ENCODE results near the gene CDK15.
"Not testable (repeated sequence)": the region's sequence is repeated elsewhere in the genome, so short reads cannot be mapped to it uniquely, and the experiment has no call there.

Gene CDK15

DNA sequence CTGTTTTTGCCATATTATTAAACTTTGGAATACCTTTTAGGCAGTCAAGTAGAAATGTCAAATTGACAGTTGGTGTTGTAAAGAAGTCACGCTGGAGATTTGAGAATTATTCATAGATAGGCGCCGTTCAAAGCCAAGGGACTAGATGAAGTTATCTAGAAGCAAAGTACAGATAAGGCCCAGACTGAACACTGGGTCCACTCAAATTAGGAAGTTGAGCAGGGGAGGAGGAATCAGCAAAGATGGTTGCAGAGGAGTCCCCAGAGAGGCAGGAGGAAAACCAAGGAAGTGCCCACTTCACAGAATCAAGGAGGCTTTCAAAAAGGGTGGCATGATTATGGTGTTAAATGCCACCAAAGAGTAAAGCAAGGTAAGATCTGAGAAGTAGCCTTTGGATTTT lies 16.0 kb upstream of the CDK15 start:
- no peak for DNase-seq

DNA sequence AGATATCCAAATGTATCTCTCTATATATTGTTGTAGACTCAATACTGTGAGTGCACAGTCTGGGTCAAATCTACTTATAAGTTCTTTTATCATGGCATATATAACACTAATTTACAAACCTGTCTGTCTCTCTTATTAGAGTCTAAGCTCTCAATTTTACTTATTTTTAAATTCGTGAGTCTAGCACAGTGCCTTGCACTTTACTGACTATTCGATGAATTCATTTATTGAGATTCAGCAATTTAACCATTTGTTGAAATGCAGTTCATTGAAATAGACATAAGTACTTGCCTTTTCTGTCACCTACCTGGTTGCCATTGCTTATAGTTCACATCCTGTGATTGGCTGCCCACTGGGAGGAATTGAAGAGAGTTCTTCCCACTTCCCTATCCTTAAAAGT lies 15.3 kb upstream of the CDK15 start:
- DNase-seq = no peak

DNA sequence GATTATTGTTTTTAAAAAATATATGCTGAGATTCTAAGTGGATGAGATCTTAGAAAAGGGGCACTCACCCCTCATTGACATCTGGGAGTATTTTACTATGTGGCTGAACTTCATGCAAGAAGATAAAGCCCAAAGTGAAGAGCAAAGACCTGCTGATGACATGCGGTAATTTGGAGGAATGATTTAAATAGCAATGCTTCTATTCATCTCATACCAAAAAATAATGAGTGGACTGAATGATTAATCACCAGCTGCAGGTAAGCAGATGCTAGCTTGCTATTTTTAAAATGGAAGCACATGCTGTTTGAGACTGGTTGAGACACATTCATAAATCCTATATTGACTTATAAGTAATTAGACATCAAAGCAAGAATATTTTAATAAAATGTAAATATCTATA lies 12.7 kb upstream of the CDK15 start:
- peak; percentile 38 for DNase-seq

DNA sequence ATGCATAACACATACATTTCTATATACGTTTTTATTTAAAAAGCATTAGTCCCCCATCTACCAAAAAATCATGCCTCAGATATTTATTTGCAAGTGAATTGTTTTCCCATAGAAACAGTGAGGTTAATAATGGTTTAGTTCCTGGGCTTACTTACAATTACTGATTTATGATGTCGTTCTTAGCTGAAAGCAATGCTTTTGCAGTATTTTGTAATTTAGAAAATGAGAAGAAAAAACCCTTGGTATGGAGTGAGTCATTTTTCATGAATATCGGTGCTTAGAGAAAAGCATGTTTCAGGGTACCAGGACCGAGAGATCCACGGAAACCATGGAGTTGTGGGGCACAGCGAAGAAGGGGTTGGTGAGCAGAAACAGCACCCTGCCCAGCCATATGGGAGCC lies 12.0 kb upstream of the CDK15 start:
- peak; percentile 46 for DNase-seq

GRCh38 chr2:201795607-201796477 lies 10.5 kb upstream of the CDK15 start:
- peak; percentile 77 for DNase-seq

- DNase-seq = no peak
Measured at GRCh38 chr2:201796478-201796865, 9.9 kb upstream of the CDK15 start.

DNA sequence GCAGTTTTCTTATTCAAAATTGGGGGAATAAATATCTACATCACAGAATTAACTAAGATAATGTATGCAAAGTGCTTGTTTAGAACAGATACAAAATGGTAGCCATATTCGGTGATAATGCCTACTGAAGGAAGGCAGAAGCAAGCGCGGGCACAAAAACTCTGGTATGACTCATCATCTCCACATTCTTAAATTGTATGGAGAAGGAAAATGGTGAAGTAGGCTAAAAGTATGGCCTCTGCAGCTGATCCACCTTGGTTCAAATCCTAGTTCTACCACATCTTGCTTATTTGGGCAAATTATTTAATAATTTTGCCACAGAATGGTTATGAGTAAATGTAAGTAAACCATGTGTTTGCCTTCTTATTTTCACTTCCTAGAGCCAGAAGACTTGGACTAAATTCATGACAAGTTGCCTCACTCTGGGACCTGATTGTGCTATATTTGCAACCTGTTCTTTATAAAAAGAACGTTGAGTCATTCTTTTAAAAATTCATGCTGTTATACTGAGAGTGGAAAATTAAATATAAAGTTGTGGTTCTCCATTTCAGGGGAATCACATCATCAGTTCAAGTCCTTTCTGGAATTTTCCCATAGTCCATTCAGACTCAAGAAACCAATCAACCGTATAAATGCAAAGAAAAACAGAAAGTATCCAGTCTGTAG lies 9.0 kb upstream of the CDK15 start:
- peak; percentile 92 for DNase-seq

- DNase-seq = peak; percentile 95
Measured at GRCh38 chr2:201798252-201798913, 8.0 kb upstream of the CDK15 start.

- DNase-seq = peak; percentile 69
Measured at GRCh38 chr2:201798914-201799285, 7.4 kb upstream of the CDK15 start.

DNA sequence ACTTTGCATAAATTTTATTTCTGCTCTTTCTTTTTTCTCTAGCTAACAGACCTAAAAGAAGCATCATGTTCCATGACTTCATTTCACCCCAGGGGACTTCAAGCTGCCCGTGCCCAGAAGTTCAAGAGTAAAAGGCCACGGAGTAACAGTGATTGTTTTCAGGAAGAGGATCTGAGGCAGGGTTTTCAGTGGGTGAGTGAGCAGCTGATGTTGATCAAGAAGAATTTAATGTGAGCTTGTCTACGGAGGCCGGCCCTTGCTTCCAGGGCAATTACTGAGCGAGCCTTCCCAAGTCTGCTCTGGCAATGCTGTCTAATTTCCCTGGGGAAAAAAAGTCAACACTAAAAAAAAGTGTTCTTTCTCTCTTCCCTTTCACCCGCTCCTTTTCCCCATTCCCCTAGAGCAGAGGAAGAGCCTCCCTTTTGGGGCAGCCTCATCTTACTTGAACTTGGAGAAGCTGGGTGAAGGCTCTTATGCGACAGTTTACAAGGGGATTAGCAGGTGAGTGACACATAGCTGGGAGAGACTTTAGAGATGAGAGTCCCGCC lies 1.2 kb downstream of the CDK15 start:
- peak; percentile 95 for DNase-seq

DNA sequence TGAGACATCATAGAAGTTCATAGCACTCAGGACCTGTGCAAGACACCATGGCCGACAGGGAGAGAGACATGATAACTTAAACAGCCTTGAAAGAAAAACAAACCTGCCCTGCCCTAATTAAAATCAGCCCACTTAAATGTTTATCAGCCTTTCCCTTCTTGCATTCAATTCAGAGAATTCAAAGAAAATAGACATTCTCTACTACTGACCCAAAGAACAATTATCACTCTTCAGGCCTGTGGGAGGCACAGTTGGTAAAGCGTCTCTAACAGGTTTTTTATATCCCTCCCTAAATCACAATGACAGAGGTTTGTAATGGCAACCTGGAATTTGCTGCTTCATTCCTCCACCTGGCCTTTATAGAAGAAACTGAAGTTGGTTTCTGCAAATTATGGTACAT lies 1.7 kb downstream of the CDK15 start:
- no peak for DNase-seq

DNA sequence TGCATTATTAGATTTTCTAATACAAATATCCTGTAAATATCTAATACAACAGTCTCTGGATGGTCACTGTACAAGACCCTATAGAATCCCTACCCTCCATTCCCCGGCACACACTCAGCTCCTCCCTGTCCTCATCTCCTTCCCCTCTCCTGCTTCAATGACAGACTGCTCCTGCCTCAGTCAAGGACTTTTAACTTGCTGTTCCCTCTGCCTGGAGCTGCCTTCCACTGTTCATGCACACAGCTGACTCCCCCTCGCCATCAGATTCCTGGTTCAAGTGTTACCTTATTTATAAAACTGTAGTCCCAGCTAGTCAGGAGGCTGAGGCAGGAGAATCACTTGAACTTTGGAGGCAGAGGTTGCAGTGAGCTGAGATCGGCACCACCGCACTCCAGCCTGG lies 3.3 kb downstream of the CDK15 start:
- DNase-seq = no peak

DNA sequence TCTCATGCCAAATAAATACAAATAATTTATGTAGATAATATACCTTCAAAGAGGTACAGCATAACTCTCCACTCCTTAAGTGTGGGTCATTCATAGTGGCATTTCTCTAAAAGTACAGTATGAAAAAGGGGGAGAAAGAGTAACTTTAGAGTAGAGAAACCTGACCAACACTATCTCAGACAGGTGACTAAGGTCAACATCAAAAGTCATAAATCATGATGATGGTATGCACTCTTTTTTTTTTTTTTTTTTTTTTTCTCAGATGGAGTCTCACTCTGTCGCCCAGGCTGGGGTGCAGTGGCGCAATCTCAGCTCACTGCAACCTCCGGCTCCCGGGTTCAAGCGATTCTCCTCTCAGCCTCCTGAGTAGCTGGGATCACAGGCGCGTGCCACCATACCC lies 4.3 kb downstream of the CDK15 start:
- not testable (repeated sequence) for DNase-seq

- peak; percentile 63 for DNase-seq
Measured at GRCh38 chr2:201813996-201814760, 7.8 kb downstream of the CDK15 start.

DNA sequence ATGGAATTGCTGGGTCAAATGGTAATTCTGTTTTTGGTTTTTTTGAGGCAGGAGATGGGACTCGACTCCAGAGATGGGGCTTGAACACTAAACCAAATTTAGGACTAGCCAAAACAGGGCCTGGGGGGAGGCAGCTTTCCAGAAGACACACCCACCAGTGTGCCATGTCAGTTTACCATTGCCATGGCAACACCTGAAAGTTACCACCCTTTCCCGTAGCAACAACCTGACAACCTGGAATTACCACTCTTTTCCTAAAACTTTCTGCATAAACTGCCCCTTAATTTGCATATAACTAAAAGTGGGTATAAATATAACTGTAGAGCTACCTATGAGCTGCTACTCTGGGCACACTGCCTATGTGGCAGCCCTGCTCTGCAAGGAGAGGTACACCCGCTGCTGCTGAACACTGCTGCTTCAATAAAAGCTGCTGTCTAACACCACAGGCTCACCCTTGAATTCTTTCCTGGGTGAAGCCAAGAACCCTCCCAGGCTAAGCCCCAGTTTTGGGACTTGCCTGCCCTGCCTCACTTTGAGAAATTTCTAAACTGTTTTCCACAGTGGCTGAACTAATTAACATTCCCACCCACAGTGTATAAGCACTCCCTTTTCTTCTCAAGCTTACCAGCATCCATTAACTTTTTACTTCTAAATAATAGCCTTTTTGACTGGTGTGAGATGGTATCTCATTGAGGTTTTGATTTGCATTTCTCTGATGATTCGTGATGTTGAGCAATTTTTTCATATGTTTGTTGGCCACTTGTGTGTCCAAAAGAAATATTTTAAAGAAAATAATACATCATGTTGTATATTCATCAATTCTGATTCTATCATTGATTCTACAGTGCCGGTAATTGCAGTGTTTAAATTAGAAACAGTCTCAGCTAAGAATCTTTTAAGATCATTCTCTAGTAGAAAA lies 10.6 kb downstream of the CDK15 start:
- DNase-seq = peak; percentile 48

DNA sequence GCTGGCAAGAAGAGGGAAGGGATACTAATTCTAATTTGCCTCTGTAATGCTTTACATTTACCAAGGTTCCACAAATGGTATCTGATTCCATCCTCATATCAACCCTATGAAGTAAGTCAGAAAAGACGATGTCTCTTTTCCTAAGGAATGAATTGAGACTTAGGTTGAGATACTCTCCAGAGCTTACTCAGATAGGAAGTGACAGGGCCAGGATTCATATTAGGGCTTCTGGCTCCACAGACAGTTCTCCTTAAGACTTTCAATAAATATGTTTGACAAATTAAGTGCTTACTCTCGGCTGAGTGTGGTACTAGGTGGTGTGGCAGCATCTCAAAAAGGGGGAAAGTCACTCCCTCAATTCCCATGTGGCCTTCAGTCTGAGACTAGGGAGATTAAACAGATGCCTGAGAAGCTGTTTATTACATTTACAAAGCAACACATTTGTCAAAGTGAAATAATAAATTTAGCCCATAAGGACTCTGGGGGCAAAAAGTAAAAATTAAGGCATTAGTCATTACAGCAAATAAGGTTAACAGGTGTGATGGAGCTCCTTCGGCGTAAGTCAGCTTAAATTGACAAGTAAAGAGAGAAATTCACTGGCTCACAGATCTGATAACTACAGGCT lies 14.2 kb downstream of the CDK15 start:
- no peak for DNase-seq

DNA sequence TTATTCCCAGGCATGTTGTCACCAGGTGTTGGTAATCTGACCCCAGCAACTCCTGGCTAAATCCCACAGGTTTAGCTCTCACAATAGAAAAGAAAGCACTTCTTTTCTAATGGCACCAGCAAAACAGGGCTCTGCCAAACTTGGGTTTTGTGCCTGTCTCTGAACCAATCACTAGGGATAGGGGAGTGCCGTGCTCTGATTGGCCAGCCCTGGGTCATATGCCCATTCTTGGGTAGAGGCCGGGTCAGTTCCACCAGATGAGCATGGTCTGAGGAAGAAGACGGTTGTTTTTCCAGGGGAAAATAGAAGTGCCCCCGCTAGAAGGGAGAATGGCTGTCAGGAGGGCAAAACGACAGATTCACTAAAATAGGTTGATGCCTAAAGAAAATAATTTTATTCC lies 14.7 kb downstream of the CDK15 start:
- DNase-seq = no peak

DNA sequence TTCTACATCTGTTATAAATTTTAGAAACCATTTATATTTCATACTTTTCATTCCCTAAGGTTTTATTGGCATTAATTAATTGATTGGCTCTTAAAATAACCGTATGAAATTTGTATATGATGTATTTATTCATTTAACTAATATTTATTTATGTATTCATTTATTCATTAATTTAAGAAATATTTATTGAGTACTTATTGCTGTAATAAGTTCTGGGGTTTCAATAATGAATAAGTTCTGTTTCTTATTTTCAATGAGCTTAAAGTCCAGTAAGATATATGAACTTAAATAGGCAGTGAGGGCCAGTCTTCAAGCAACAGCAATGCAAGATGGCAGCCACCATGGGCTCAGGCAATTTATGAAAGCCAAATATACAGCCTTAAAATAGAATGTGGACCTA lies 17.9 kb downstream of the CDK15 start:
- DNase-seq = no peak

GRCh38 chr2:201827621-201828020 lies 21.3 kb downstream of the CDK15 start:
- DNase-seq = no peak

GRCh38 chr2:201828220-201828619 lies 21.9 kb downstream of the CDK15 start:
- DNase-seq = peak; percentile 67

DNA sequence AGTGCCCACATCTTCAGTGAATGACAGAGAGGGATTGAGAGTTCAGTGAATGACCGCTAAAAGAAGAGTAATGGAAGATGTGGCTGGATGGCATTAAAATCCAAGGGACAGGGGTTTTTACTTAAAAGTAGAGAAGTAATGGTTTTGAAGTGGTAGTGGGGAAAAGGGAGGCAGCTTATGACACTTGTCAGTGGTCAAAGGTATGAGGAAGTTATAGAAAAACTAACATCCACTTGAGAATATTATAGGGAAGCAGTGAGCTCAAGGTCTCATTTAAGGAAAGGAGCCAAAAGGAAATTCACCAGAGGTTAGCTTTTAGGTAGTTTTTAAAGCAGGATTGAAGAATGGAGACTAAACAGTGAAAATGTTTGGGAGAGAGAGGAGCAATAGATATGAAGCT lies 24.3 kb downstream of the CDK15 start:
- no peak for DNase-seq
